Progenitor cell of endocrine pancreas (in vitro differentiated cells): ENCODE results near the gene CEP83. TPM values are rescaled to one million over a fixed set of nuclear protein-coding genes. Genes with fewer than 3 reads are reported as not detected.
"Not testable (repeated sequence)": the region's sequence is repeated elsewhere in the genome, so short reads cannot be mapped to it uniquely, and the experiment has no call there.

Experiments
- DNase-seq: peaks from one replicate; pipeline ENCODE4 v3.0.0; 2021; ENCODE audit warnings: low spot score; ENCODE audit not compliant: unreplicated experiment
- H3K27ac Mint-ChIP-seq: 2 replicates; pipeline ENCODE4 v1.8.0; 2021; ENCODE audit warnings: mild to moderate bottlenecking, moderate library complexity, mixed read lengths
- H3K27me3 Mint-ChIP-seq: 2 replicates; pipeline ENCODE4 v1.8.0; 2021; ENCODE audit warnings: mixed read lengths
- H3K36me3 Mint-ChIP-seq: 2 replicates; pipeline ENCODE4 v1.8.0; 2022; ENCODE audit warnings: mixed read lengths; ENCODE audit not compliant: insufficient read depth
- H3K4me1 Mint-ChIP-seq: 2 replicates; pipeline ENCODE4 v1.8.0; 2021; ENCODE audit warnings: low read depth, mixed read lengths
- H3K4me3 Mint-ChIP-seq: 2 replicates; pipeline ENCODE4 v1.8.0; 2021; ENCODE audit warnings: low read depth, mild to moderate bottlenecking, moderate library complexity, mixed read lengths
- H3K9me3 Mint-ChIP-seq: 2 replicates; pipeline ENCODE4 v1.8.0; 2021; ENCODE audit warnings: low read depth, mixed read lengths
- CTCF ChIP-seq: fragments of 200-600 bp; sonication (generic); IDR thresholded peaks from one replicate; pipeline ENCODE4 v1.5.0; 2021; ENCODE audit warnings: antibody characterized with exemption, mild to moderate bottlenecking; ENCODE audit not compliant: unreplicated experiment
- total RNA-seq: library from RNA; stranded (reverse); gene quantifications from 2 replicates; pipeline ENCODE4 v1.2.1, GENCODE V29; 2021

Gene CEP83
- total RNA-seq, 1 donor from 2014 or later: 38.6 TPM

- Mint-ChIP-seq H3K4me1 (peaks cover 8% of the 10 kb centered on the region), H3K36me3 (peaks cover 36% of the 10 kb centered on the region), H3K27me3 (no peaks in the 10 kb centered on the region), H3K27ac (no peak overlapping the region), H3K9me3 (peaks cover 29% of the 10 kb centered on the region), H3K4me3 (no peak overlapping the region)
- DNase-seq: no peak
- TF ChIP-seq CTCF: no peak
Observed at GRCh38 chr12:94426049-94426448, 33.6 kb downstream of the CEP83 start.

GRCh38 chr12:94424830-94425229 lies 34.8 kb downstream of the CEP83 start:
- H3K4me3 Mint-ChIP-seq: not testable (repeated sequence)

GRCh38 chr12:94421868-94422740 lies 37.6 kb downstream of the CEP83 start:
- Mint-ChIP-seq H3K27me3 (no peaks in the 10 kb centered on the region), H3K4me1 (peaks cover 1% of the 10 kb centered on the region), H3K27ac (no peak overlapping the region), H3K4me3 (no peak overlapping the region), H3K9me3 (peaks cover 28% of the 10 kb centered on the region), H3K36me3 (peaks cover 41% of the 10 kb centered on the region)
- no peak for DNase-seq
- no peak for TF ChIP-seq CTCF

More at GRCh38 chr12:94424830-94425229, 34.8 kb downstream of the CEP83 start:
- Mint-ChIP-seq H3K36me3 (peaks cover 33% of the 10 kb centered on the region), H3K9me3 (peaks cover 21% of the 10 kb centered on the region)
- not testable (repeated sequence) for DNase-seq, H3K4me1 Mint-ChIP-seq, H3K27me3 Mint-ChIP-seq, H3K27ac Mint-ChIP-seq

- H3K36me3 Mint-ChIP-seq: peaks cover 24% of the 10 kb centered on the region
- no peak overlapping the region for H3K4me3 Mint-ChIP-seq
- no peak overlapping the region for H3K27ac Mint-ChIP-seq
- peaks cover 10% of the 10 kb centered on the region for H3K4me1 Mint-ChIP-seq
- H3K27me3 Mint-ChIP-seq: no peaks in the 10 kb centered on the region
- TF ChIP-seq CTCF: no peak
- no peak for DNase-seq
- H3K9me3 Mint-ChIP-seq: peaks cover 20% of the 10 kb centered on the region
Observed at GRCh38 chr12:94418517-94418916, 41.1 kb downstream of the CEP83 start.

- Mint-ChIP-seq H3K36me3 (peaks cover 12% of the 10 kb centered on the region), H3K4me3 (no peak overlapping the region), H3K4me1 (peaks cover 12% of the 10 kb centered on the region), H3K27ac (peak overlapping the region; percentile 13), H3K27me3 (no peaks in the 10 kb centered on the region), H3K9me3 (peaks cover 7% of the 10 kb centered on the region)
- TF ChIP-seq CTCF: no peak
- DNase-seq: no peak
Observed at GRCh38 chr12:94416613-94417012, 43.1 kb downstream of the CEP83 start.

- no peak overlapping the region for H3K27ac Mint-ChIP-seq
Observed at GRCh38 chr12:94415066-94415465, 44.6 kb downstream of the CEP83 start.

More at GRCh38 chr12:94415066-94415465, 44.6 kb downstream of the CEP83 start:
- Mint-ChIP-seq H3K4me1 (peaks cover 15% of the 10 kb centered on the region), H3K9me3 (peaks cover 7% of the 10 kb centered on the region), H3K27me3 (no peaks in the 10 kb centered on the region), H3K36me3 (peaks cover 12% of the 10 kb centered on the region), H3K4me3 (no peak overlapping the region)
- TF ChIP-seq CTCF: no peak
- DNase-seq: no peak
